C4-2B (cell line): ENCODE data around the gene ZAP70.

Source experiments
- H3K27ac ChIP-seq: fragments of 450-650 bp; 2 replicates; pipeline ENCODE4 v1.5.1; 2017
- CTCF ChIP-seq: fragments of 450-650 bp; conservative IDR thresholded peaks from 2 replicates; pipeline ENCODE4 v1.5.1; 2017; ENCODE audit warnings: mild to moderate bottlenecking
- ZFX ChIP-seq: fragments of 450-650 bp; IDR thresholded peaks from 2 replicates; pipeline ENCODE4 v1.6.1; 2017

The ZAP70 gene

GRCh38 chr2:97759727-97760407 is 46.5 kb downstream of the ZAP70 start:
- H3K27ac ChIP-seq = no peak overlapping the region
- TF ChIP-seq CTCF (no peak), ZFX (no peak)

- no peak for TF ChIP-seq CTCF
- no peak for TF ChIP-seq ZFX
- no peak overlapping the region for H3K27ac ChIP-seq
Observed at GRCh38 chr2:97760480-97761049, 47.2 kb downstream of the ZAP70 start.

- TF ChIP-seq CTCF (no peak), ZFX (no peak)
- H3K27ac ChIP-seq = no peak overlapping the region
Observed at GRCh38 chr2:97761192-97761591, 47.8 kb downstream of the ZAP70 start.

GRCh38 chr2:97763176-97763845 is 49.9 kb downstream of the ZAP70 start:
- no peak overlapping the region for H3K27ac ChIP-seq
- TF ChIP-seq CTCF = no peak
- no peak for TF ChIP-seq ZFX

GRCh38 chr2:97764559-97765263 is 51.3 kb downstream of the ZAP70 start:
- no peak overlapping the region for H3K27ac ChIP-seq
- TF ChIP-seq CTCF (no peak), ZFX (no peak)

- TF ChIP-seq CTCF (no peak), ZFX (no peak)
- no peak overlapping the region for H3K27ac ChIP-seq
Observed at GRCh38 chr2:97765933-97766332, 52.6 kb downstream of the ZAP70 start.

- no peak for TF ChIP-seq CTCF
- TF ChIP-seq ZFX = no peak
- no peak overlapping the region for H3K27ac ChIP-seq
Observed at GRCh38 chr2:97766567-97766966, 53.2 kb downstream of the ZAP70 start.
